ENCODE results near the gene NDUFB10.
"Not testable (repeated sequence)": the region's sequence is repeated elsewhere in the genome, so short reads cannot be mapped to it uniquely, and the experiment has no call there.

Gene NDUFB10

GRCh38 chr16:1920122-1920521, 39.2 kb upstream of the NDUFB10 start:
- not testable (repeated sequence) for H3K79me1 ChIP-seq (ENCODE audit: low read depth, low read length); H3K4me2 ChIP-seq (ENCODE audit: insufficient read depth, low read length, poor library complexity, severe bottlenecking); H3K9me3 ChIP-seq (replicated peaks in 1 of 2; ENCODE audit: control insufficient read depth in 2 of 2, insufficient read depth in 1 of 2, low read depth in 1 of 2, low read length in 2 of 2); DNase-seq (ENCODE audit: low spot score); H3K36me3 ChIP-seq (replicated peaks in 1 of 2; ENCODE audit: control insufficient read depth in 2 of 2, insufficient read depth in 2 of 2, low read length in 2 of 2); H2AFZ ChIP-seq (ENCODE audit: low read length); H4K8ac ChIP-seq (ENCODE audit: low read depth, low read length); H3K9ac ChIP-seq (ENCODE audit: low read depth, low read length, poor library complexity); H2BK5ac ChIP-seq (ENCODE audit: low read length); H4K91ac ChIP-seq (ENCODE audit: low read depth, low read length, poor library complexity); H3K27ac ChIP-seq (replicated peaks; ENCODE audit: low read length); H3K4me3 ChIP-seq (ENCODE audit: low read length in 2 of 2); H3K14ac ChIP-seq (ENCODE audit: low read length); H2BK120ac ChIP-seq (ENCODE audit: low read depth, low read length); H3K4ac ChIP-seq (ENCODE audit: low read length)
- WGBS, 2 donors (ENCODE audit: extremely low coverage in 2 of 2, insufficient read length in 2 of 2, insufficient replicate concordance in 1 of 2) = no CpG with 5 or more reads among the region's 21 CpGs
- Histone ChIP-seq H3K4me1 (ENCODE audit: control insufficient read depth in 2 of 2, insufficient read depth in 1 of 2, low read depth in 1 of 2, low read length in 2 of 2) (peaks cover 18 to 40% of the 10 kb centered on the region in 2 donors), H2BK15ac (ENCODE audit: low read length) (peak overlapping the region; percentile 79), H3K18ac (ENCODE audit: low read length) (peak overlapping the region; percentile 5), H3K27me3 (ENCODE audit: control insufficient read depth in 3 of 3, insufficient read depth in 3 of 3, low read depth in 1 of 3, low read length in 3 of 3) (peaks cover 26 to 88% (median 59%) of the 10 kb centered on the region in 3 experiments), H3K23ac (ENCODE audit: low read depth, low read length, poor library complexity) (peak overlapping the region; percentile 0), H2BK12ac (ENCODE audit: low read length) (peak overlapping the region; percentile 26), H2AK5ac (ENCODE audit: low read depth, low read length) (peak overlapping the region; percentile 97)

- H2BK5ac ChIP-seq (ENCODE audit: low read length) = no peak overlapping the region
- no peak overlapping the region for H2BK120ac ChIP-seq (ENCODE audit: low read depth, low read length)
- H3K4me3 ChIP-seq (ENCODE audit: low read length in 2 of 2) = no peak overlapping the region
- no peaks in the 10 kb centered on the region for H3K36me3 ChIP-seq (replicated peaks in 1 of 2; ENCODE audit: control insufficient read depth in 2 of 2, insufficient read depth in 2 of 2, low read length in 2 of 2)
- peaks cover 18 to 40% of the 10 kb centered on the region in 2 donors for H3K4me1 ChIP-seq (ENCODE audit: control insufficient read depth in 2 of 2, insufficient read depth in 1 of 2, low read depth in 1 of 2, low read length in 2 of 2)
- no peaks in the 10 kb centered on the region for H3K79me1 ChIP-seq (ENCODE audit: low read depth, low read length)
- no peak overlapping the region for H4K8ac ChIP-seq (ENCODE audit: low read depth, low read length)
- H3K9ac ChIP-seq (ENCODE audit: low read depth, low read length, poor library complexity) = no peak overlapping the region
- no peak overlapping the region for H2AK5ac ChIP-seq (ENCODE audit: low read depth, low read length)
- H3K9me3 ChIP-seq (replicated peaks in 1 of 2; ENCODE audit: control insufficient read depth in 2 of 2, insufficient read depth in 1 of 2, low read depth in 1 of 2, low read length in 2 of 2) = peaks cover 0 to 3% of the 10 kb centered on the region in 2 donors
- H4K91ac ChIP-seq (ENCODE audit: low read depth, low read length, poor library complexity) = no peak overlapping the region
- no peak overlapping the region for H2BK15ac ChIP-seq (ENCODE audit: low read length)
- peak overlapping the region; percentile 12 for H3K4me2 ChIP-seq (ENCODE audit: insufficient read depth, low read length, poor library complexity, severe bottlenecking)
- no CpG with 5 or more reads among the region's 15 CpGs for WGBS, 2 donors (ENCODE audit: extremely low coverage in 2 of 2, insufficient read length in 2 of 2, insufficient replicate concordance in 1 of 2)
- no peak overlapping the region for H3K4ac ChIP-seq (ENCODE audit: low read length)
- H3K23ac ChIP-seq (ENCODE audit: low read depth, low read length, poor library complexity) = no peak overlapping the region
- H3K18ac ChIP-seq (ENCODE audit: low read length) = peak overlapping the region; percentile 4
- no peak overlapping the region for H3K27ac ChIP-seq (replicated peaks; ENCODE audit: low read length)
- DNase-seq (ENCODE audit: low spot score) = peak; percentile 65
- H3K14ac ChIP-seq (ENCODE audit: low read length) = no peak overlapping the region
- no peak overlapping the region for H2BK12ac ChIP-seq (ENCODE audit: low read length)
- H2AFZ ChIP-seq (ENCODE audit: low read length) = peak overlapping the region; percentile 39
- H3K27me3 ChIP-seq (ENCODE audit: control insufficient read depth in 3 of 3, insufficient read depth in 3 of 3, low read depth in 1 of 3, low read length in 3 of 3) = peaks cover 26 to 88% (median 59%) of the 10 kb centered on the region in 3 experiments
These were observed 38.6 kb upstream of the NDUFB10 start for GRCh38 chr16:1920727-1921171.

DNA sequence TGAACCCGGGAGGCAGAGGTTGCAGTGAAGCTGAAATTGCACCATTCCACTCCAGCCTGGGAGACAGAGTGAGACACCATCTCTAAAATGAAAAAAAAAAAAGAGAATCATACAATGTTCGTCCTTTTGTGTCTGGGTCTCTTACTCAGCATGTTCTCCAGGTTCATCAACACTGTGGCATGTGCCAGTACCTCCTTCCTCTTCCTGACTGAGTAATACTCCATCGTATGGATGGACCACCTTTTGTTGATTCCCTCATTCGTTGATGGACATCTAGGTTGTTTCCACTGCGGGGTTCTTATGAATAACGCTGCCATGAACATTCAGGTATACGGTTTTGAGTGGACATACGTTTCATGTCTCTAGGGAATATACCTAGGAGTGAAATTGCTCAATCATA, 37.0 kb upstream of the NDUFB10 start:
- no peak overlapping the region for H2BK12ac ChIP-seq (ENCODE audit: low read length)
- no peak overlapping the region for H3K14ac ChIP-seq (ENCODE audit: low read length)
- H2BK5ac ChIP-seq (ENCODE audit: low read length) = no peak overlapping the region
- no peak overlapping the region for H3K23ac ChIP-seq (ENCODE audit: low read depth, low read length, poor library complexity)
- H3K9me3 ChIP-seq (replicated peaks in 1 of 2; ENCODE audit: control insufficient read depth in 2 of 2, insufficient read depth in 1 of 2, low read depth in 1 of 2, low read length in 2 of 2) = peaks cover 0 to 3% of the 10 kb centered on the region in 2 donors
- peaks cover 16 to 27% of the 10 kb centered on the region in 2 donors for H3K4me1 ChIP-seq (ENCODE audit: control insufficient read depth in 2 of 2, insufficient read depth in 1 of 2, low read depth in 1 of 2, low read length in 2 of 2)
- H3K36me3 ChIP-seq (replicated peaks in 1 of 2; ENCODE audit: control insufficient read depth in 2 of 2, insufficient read depth in 2 of 2, low read length in 2 of 2) = no peaks in the 10 kb centered on the region
- no peak overlapping the region for H3K27ac ChIP-seq (replicated peaks; ENCODE audit: low read length)
- WGBS, 2 donors (ENCODE audit: extremely low coverage in 2 of 2, insufficient read length in 2 of 2, insufficient replicate concordance in 1 of 2) = no CpG with 5 or more reads among the region's 8 CpGs
- no peak overlapping the region for H2AK5ac ChIP-seq (ENCODE audit: low read depth, low read length)
- DNase-seq (ENCODE audit: low spot score) = no peak
- no peak overlapping the region for H2BK15ac ChIP-seq (ENCODE audit: low read length)
- H4K8ac ChIP-seq (ENCODE audit: low read depth, low read length) = no peak overlapping the region
- H3K27me3 ChIP-seq (ENCODE audit: control insufficient read depth in 3 of 3, insufficient read depth in 3 of 3, low read depth in 1 of 3, low read length in 3 of 3) = peaks cover 22 to 81% (median 51%) of the 10 kb centered on the region in 3 experiments
- H3K4me3 ChIP-seq (ENCODE audit: low read length in 2 of 2) = no peak overlapping the region
- H3K4ac ChIP-seq (ENCODE audit: low read length) = no peak overlapping the region
- no peak overlapping the region for H2BK120ac ChIP-seq (ENCODE audit: low read depth, low read length)
- H3K9ac ChIP-seq (ENCODE audit: low read depth, low read length, poor library complexity) = no peak overlapping the region
- no peak overlapping the region for H2AFZ ChIP-seq (ENCODE audit: low read length)
- H3K4me2 ChIP-seq (ENCODE audit: insufficient read depth, low read length, poor library complexity, severe bottlenecking) = no peak overlapping the region
- H4K91ac ChIP-seq (ENCODE audit: low read depth, low read length, poor library complexity) = no peak overlapping the region
- H3K79me1 ChIP-seq (ENCODE audit: low read depth, low read length) = no peaks in the 10 kb centered on the region
- no peak overlapping the region for H3K18ac ChIP-seq (ENCODE audit: low read length)

DNA sequence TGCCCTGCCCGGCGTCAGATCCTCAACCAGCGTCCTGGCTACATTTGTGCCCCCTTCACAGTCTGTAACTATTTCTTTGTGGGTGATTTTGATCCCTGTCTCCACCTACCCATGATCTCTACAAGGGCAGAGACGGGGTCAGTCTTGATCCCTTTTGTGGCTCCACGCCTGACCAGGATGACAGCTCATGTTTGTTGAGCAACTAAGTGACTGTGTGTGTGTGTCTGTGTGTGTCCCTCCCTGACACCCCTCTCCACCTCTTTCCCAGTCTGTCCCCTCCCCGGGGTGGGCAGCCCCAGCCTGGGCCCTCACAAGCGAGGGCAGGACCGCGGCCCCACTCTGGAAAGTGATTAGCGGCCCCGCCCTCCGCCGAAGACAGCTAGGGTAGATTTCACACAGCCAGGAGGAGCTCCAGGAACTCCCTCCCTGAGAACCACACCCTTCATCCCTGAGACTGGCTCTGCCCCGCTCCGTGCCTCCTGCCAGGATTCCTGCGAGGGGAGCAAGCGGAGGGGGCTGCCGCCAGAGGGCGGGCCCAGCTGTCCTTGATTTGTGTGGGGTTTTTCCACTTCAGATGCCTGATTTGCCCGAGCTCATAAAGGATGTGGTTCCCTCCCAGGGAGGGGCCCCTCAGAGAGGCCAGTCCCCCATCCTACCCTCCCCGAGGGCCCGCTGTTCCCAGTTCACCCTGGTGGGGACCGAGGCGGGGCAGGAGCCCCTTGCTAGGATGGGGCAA, 35.9 kb upstream of the NDUFB10 start:
- Histone ChIP-seq H2BK120ac (ENCODE audit: low read depth, low read length) (peak overlapping the region; percentile 77), H3K4me1 (ENCODE audit: control insufficient read depth in 2 of 2, insufficient read depth in 1 of 2, low read depth in 1 of 2, low read length in 2 of 2) (peaks cover 15 to 23% of the 10 kb centered on the region in 2 donors), H2BK15ac (ENCODE audit: low read length) (peak overlapping the region; percentile 6), H3K36me3 (replicated peaks in 1 of 2; ENCODE audit: control insufficient read depth in 2 of 2, insufficient read depth in 2 of 2, low read length in 2 of 2) (no peaks in the 10 kb centered on the region), H2AFZ (ENCODE audit: low read length) (no peak overlapping the region), H4K8ac (ENCODE audit: low read depth, low read length) (no peak overlapping the region), H3K27me3 (ENCODE audit: control insufficient read depth in 3 of 3, insufficient read depth in 3 of 3, low read depth in 1 of 3, low read length in 3 of 3) (peaks cover 17 to 77% (median 41%) of the 10 kb centered on the region in 3 experiments), H2BK12ac (ENCODE audit: low read length) (peak overlapping the region; percentile 35), H3K14ac (ENCODE audit: low read length) (no peak overlapping the region), H4K91ac (ENCODE audit: low read depth, low read length, poor library complexity) (no peak overlapping the region), H3K9ac (ENCODE audit: low read depth, low read length, poor library complexity) (no peak overlapping the region), H3K9me3 (replicated peaks in 1 of 2; ENCODE audit: control insufficient read depth in 2 of 2, insufficient read depth in 1 of 2, low read depth in 1 of 2, low read length in 2 of 2) (peaks cover 0 to 3% of the 10 kb centered on the region in 2 donors), H2AK5ac (ENCODE audit: low read depth, low read length) (peak overlapping the region; percentile 83), H3K18ac (ENCODE audit: low read length) (peak overlapping the region; percentile 82), H3K4me2 (ENCODE audit: insufficient read depth, low read length, poor library complexity, severe bottlenecking) (peak overlapping the region; percentile 12), H3K4me3 (ENCODE audit: low read length in 2 of 2) (no peak overlapping the region), H3K4ac (ENCODE audit: low read length) (no peak overlapping the region), H2BK5ac (ENCODE audit: low read length) (peak overlapping the region; percentile 30), H3K23ac (ENCODE audit: low read depth, low read length, poor library complexity) (peak overlapping the region; percentile 51), H3K79me1 (ENCODE audit: low read depth, low read length) (no peaks in the 10 kb centered on the region), H3K27ac (replicated peaks; ENCODE audit: low read length) (no peak overlapping the region)
- DNase-seq (ENCODE audit: low spot score) = no peak
- WGBS, 2 donors (ENCODE audit: extremely low coverage in 2 of 2, insufficient read length in 2 of 2, insufficient replicate concordance in 1 of 2) = no CpG with 5 or more reads among the region's 24 CpGs
